Lung (tissue), 12 donors: Measurements from ENCODE around the gene ROPN1. TPM values are rescaled to one million over a fixed set of nuclear protein-coding genes. Genes with fewer than 3 reads are reported as not detected.
"Not testable (repeated sequence)": the region's sequence is repeated elsewhere in the genome, so short reads cannot be mapped to it uniquely, and the experiment has no call there.

Experiments used
- ATAC-seq: fragments of 200-7000 bp; cut with Tn5 transposase; one replicate; pipeline ENCODE4 v1.9.1; 2020; ENCODE audit warnings: moderate number of reproducible peaks; ENCODE audit not compliant: insufficient read depth, low FRiP score
- DNase-seq, 3 donors: peaks; one replicate each; pipeline ENCODE4 v3.0.0-alpha.2; 2013 to 2017
- H3K27ac ChIP-seq, 2 donors: one replicate each; pipeline ENCODE4 v1.5.1; 2013; ENCODE audit warnings: mild to moderate bottlenecking in 2 of 2, moderate library complexity in 2 of 2, control low read depth in 1 of 2, inconsistent platforms in 1 of 2, low read depth in 1 of 2, low read length in 1 of 2
- H3K27me3 ChIP-seq, 3 donors: one replicate each; pipeline ENCODE4 v1.5.1; 2013; ENCODE audit warnings: low read length in 2 of 3; ENCODE audit not compliant: control insufficient read depth in 3 of 3, insufficient read depth in 3 of 3
- H3K36me3 ChIP-seq, 4 donors: one replicate each; pipeline ENCODE4 v1.5.1; 2013; ENCODE audit warnings: low read length in 4 of 4, mild to moderate bottlenecking in 1 of 4, moderate library complexity in 1 of 4; ENCODE audit not compliant: control insufficient read depth in 4 of 4, insufficient read depth in 4 of 4
- H3K4me1 ChIP-seq, 5 donors: one replicate each; pipeline ENCODE4 v1.5.1; 2013; ENCODE audit warnings: low read length in 5 of 5, mild to moderate bottlenecking in 2 of 5, moderate library complexity in 1 of 5; ENCODE audit not compliant: control insufficient read depth in 5 of 5, insufficient read depth in 5 of 5
- H3K4me3 ChIP-seq: one replicate; pipeline ENCODE4 v1.5.1; 2013; ENCODE audit warnings: mild to moderate bottlenecking, control low read depth, moderate library complexity
- H3K9ac ChIP-seq, 2 donors: one replicate each; pipeline ENCODE4 v1.5.1; 2013; ENCODE audit warnings: low read length in 2 of 2, control low read depth in 1 of 2; ENCODE audit not compliant: insufficient read depth in 1 of 2
- H3K9me3 ChIP-seq, 4 donors: one replicate each; pipeline ENCODE4 v1.5.1; 2013; ENCODE audit warnings: low read length in 3 of 4, mild to moderate bottlenecking in 1 of 4, moderate library complexity in 1 of 4; ENCODE audit not compliant: control insufficient read depth in 4 of 4, insufficient read depth in 3 of 4
- WGBS, 2 donors: extraction: QIAGEN DNeasy Blood & Tissue Kit; methylation state at CpG; one replicate each; pipeline ENCODE4 v1.1.7; 2013; 5-methylcytosine and 5-hydroxymethylcytosine counted together
- polyA plus RNA-seq, 2 donors: library from polyadenylated mRNA; stranded (reverse); fragments of 200-250 nt; gene quantifications; one replicate each; pipeline ENCODE4 v1.2.1, GENCODE V29; 2013
- total RNA-seq, 2 donors: library from RNA; depleted of rRNA in 1 of 2; stranded (reverse); fragments of >200 nt in 1 of 2; gene quantifications; one replicate each; pipeline ENCODE4 v1.2.1, GENCODE V29; 2014 to 2021
- TF ChIP-seq, protein P1 (sequence below): IDR thresholded peaks from 2 replicates; pipeline ENCODE4 v1.5.1; 2012; ENCODE audit warnings: mild to moderate bottlenecking; ENCODE audit errors: control extremely low read depth, extremely low read depth
- donor health status: control.
- donor health status: control.
- donor health status: Bipolar disorder and iron deficiency.
- donor health status: healthy.
- donor health status: DM: yes; HTN: yes; CAD: no.

Gene ROPN1
- total and polyA plus RNA-seq, 4 donors = not detected

DNA sequence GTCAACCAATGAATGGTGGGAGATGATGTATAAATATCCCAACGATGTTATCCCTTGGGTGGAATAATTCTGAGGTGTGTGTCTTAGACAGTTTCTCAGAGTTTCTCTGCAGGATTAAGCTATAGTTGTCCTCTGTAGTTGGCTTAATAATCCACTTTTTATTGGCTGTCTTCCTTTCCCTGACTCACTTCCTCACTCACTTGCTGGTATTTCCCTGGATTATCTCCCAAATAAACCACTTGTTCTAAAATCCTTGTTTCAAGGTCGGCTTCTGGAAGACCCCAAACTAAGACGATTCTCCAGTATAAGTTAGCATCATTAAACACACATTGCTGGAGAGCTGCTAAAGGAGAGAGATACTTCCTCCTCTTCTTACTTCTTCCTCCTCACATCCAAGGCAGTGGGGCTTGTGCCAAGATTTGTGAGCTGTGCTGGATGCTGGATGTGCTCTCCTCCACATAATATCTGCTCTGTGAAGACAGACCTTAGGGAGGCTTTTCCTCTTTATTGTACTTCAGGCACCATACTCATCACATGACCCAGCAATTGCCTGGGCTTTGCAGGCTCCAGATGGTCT, 22.5 kb upstream of the ROPN1 start:
- TF ChIP-seq, protein P1, sequence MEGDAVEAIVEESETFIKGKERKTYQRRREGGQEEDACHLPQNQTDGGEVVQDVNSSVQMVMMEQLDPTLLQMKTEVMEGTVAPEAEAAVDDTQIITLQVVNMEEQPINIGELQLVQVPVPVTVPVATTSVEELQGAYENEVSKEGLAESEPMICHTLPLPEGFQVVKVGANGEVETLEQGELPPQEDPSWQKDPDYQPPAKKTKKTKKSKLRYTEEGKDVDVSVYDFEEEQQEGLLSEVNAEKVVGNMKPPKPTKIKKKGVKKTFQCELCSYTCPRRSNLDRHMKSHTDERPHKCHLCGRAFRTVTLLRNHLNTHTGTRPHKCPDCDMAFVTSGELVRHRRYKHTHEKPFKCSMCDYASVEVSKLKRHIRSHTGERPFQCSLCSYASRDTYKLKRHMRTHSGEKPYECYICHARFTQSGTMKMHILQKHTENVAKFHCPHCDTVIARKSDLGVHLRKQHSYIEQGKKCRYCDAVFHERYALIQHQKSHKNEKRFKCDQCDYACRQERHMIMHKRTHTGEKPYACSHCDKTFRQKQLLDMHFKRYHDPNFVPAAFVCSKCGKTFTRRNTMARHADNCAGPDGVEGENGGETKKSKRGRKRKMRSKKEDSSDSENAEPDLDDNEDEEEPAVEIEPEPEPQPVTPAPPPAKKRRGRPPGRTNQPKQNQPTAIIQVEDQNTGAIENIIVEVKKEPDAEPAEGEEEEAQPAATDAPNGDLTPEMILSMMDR = no peak
- no peaks in the 10 kb centered on the region for H3K36me3 ChIP-seq
- H3K27me3 ChIP-seq = no peaks in the 10 kb centered on the region
- H3K4me1 ChIP-seq = no peaks in the 10 kb centered on the region
- H3K9ac ChIP-seq = no peak overlapping the region
- DNase-seq (peak in 1 of 3 donors; percentile 4), ATAC-seq (no peak)
- WGBS, 2 donors = 59 to 84% methylated on average over 3 of the region's 3 CpGs
- no peak overlapping the region for H3K27ac ChIP-seq
- no peak overlapping the region for H3K4me3 ChIP-seq
- no peaks in the 10 kb centered on the region for H3K9me3 ChIP-seq

DNA sequence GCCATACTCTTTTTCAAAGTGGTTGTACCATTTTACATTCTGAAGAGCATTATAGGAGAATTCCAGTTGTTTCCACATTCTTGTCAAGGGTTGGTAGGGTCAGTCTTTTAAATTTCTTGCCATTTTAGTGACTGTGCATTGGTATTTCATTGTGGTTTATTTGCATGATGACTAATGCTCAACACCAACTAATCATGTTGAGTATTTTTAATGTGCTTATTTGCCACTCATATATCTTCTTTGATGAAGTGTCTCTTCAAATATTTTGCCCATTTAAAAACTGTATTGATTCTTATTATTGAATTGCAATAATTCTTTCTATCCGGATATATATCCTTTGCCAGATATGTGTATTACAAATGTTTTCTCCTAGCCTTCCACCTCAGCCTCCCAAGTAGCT, 16.4 kb upstream of the ROPN1 start:
- DNase-seq, ATAC-seq: not testable (repeated sequence)

DNA sequence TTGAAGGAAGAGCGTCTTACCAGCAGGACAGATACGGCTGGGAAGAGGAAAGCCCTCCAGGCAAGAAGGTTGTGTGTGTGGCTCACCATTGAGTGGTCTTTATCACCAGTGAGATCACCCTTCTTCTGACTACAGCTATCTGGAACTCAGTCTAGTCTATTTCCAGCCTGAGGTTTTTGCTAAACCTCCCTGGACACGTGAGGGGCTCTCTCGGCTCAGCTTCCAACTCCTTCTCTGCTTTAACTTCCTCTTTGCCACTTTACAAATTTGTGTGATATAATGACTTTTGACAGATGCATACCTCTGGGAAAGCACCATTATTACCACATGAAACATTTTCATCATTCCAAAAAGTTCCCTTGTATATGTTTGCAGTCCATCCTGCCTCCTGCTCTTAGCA, 15.3 kb upstream of the ROPN1 start:
- Histone ChIP-seq H3K36me3 (no peaks in the 10 kb centered on the region), H3K27ac (no peak overlapping the region), H3K4me3 (no peak overlapping the region), H3K9ac (no peak overlapping the region), H3K4me1 (no peaks in the 10 kb centered on the region), H3K27me3 (no peaks in the 10 kb centered on the region), H3K9me3 (no peaks in the 10 kb centered on the region)
- 23 to 45% methylated on average over 4 of the region's 4 CpGs for WGBS, 2 donors
- TF ChIP-seq, protein P1 = no peak
- DNase-seq (no peak), ATAC-seq (no peak)

More for the DNA sequence above, 16.4 kb upstream of the ROPN1 start:
- H3K9ac ChIP-seq, H3K27me3 ChIP-seq, H3K4me3 ChIP-seq, H3K9me3 ChIP-seq, H3K4me1 ChIP-seq, H3K36me3 ChIP-seq, H3K27ac ChIP-seq: not testable (repeated sequence)
- WGBS, 2 donors = 95 to 98% methylated on average over 1 of the region's 1 CpG

DNA sequence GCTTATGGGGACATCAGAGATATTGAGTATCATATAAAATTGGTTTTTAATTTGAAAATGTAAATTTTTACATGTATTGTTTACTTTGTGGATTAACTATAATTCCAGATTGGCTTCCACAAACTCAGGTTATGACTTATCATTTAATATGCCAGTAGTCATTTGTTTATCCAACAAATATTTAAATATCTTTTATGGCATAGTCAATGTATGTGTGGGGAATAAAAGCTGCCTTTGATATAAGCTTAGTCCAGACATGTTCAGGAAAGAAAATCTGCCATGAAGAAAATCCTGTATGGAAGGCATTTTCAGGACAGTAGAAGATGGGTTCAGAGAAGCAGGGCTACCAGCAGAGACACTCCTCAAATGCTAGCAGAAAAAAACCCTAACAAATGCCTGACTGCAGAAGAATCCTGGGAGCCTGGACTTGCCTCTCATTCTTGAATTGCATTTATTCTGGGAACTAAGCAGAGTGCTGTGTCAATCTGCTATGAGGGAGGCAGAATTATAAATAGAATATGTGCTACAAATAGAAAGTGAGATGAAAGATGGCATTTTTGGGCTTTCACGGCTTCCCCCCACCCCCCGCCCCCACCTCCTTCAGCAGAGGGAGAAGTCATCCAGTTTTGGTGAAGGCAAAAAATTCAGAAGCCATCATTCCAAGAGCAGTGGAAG, 10.6 kb upstream of the ROPN1 start:
- ATAC-seq = not testable (repeated sequence)

DNA sequence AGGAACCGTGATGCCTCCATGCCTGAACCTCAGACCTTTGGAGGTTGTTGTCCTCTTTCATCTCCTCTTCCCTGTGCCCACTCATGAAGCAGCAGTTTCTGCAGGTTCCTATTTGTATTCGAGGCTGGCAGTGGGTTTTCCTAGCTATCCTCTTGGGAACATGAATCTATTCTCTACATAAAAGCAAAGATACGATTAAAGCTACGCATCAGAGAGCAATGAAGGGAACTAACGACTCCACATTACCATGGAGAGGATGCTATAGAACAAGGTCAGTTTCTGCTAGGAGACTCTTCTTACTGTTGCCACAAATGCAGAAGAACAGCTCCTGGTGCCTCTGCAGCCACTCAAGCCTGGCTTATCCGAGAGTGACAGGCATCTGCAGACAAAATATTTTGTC, 9.4 kb upstream of the ROPN1 start:
- H3K9me3 ChIP-seq, H3K4me3 ChIP-seq, DNase-seq, H3K27ac ChIP-seq, H3K36me3 ChIP-seq, H3K4me1 ChIP-seq, H3K9ac ChIP-seq, H3K27me3 ChIP-seq, ATAC-seq: not testable (repeated sequence)
- WGBS, 2 donors = 76 to 80% methylated on average over 6 of the region's 6 CpGs

More for the DNA sequence above, 10.6 kb upstream of the ROPN1 start:
- not testable (repeated sequence) for H3K36me3 ChIP-seq, H3K9ac ChIP-seq, H3K4me3 ChIP-seq, H3K27me3 ChIP-seq, DNase-seq, H3K4me1 ChIP-seq, H3K27ac ChIP-seq, H3K9me3 ChIP-seq
- WGBS, 2 donors = 56 to 64% methylated on average over 2 of the region's 2 CpGs
